Smooth muscle cell (in vitro differentiated cells): ENCODE data around the gene ANXA6. TPM values are rescaled to one million over a fixed set of nuclear protein-coding genes. Genes with fewer than 3 reads are reported as not detected.
A peak's percentile ranks its signal among the peaks of the same experiment; 100 is the strongest.

ENCODE experiments used
- DNase-seq: peaks from one replicate; lab custom pipeline; 2025; ENCODE audit not compliant: unreplicated experiment; lab: John Stamatoyannopoulos, UW
- H2AFZ ChIP-seq: fragments of 200-600 bp; sonication (generic); 2 replicates; pipeline ENCODE4 v1.6.0; 2016; ENCODE audit warnings: antibody characterized with exemption, low read depth, mild to moderate bottlenecking
- H3F3A ChIP-seq: fragments of 200-600 bp; sonication (generic); 2 replicates; pipeline ENCODE4 v1.6.0; 2017; ENCODE audit warnings: antibody characterized with exemption, low read depth
- H3K27ac ChIP-seq: fragments of 200-600 bp; sonication (generic); 2 replicates; pipeline ENCODE4 v1.5.1; 2016; ENCODE audit warnings: low read depth, mild to moderate bottlenecking
- H3K27me3 ChIP-seq: fragments of 200-600 bp; sonication (generic); 2 replicates; pipeline ENCODE4 v1.6.1; 2016; ENCODE audit warnings: low read depth, mild to moderate bottlenecking
- H3K36me3 ChIP-seq: fragments of 200-600 bp; sonication (generic); 2 replicates; pipeline ENCODE4 v1.5.1; 2016; ENCODE audit warnings: low read depth
- H3K4me1 ChIP-seq: fragments of 200-600 bp; sonication (generic); 2 replicates; pipeline ENCODE4 v1.5.1; 2016; ENCODE audit warnings: low read depth
- H3K4me2 ChIP-seq: fragments of 200-600 bp; sonication (generic); 2 replicates; pipeline ENCODE4 v1.6.0; 2016; ENCODE audit warnings: mild to moderate bottlenecking
- H3K4me3 ChIP-seq: fragments of 200-600 bp; sonication (generic); 2 replicates; pipeline ENCODE4 v1.5.1; 2016; ENCODE audit warnings: mild to moderate bottlenecking
- H3K79me2 ChIP-seq: fragments of 200-600 bp; sonication (generic); 2 replicates; pipeline ENCODE4 v1.6.0; 2016; ENCODE audit warnings: low read depth, mild to moderate bottlenecking
- H3K9ac ChIP-seq: fragments of 200-600 bp; sonication (generic); 2 replicates; pipeline ENCODE4 v1.6.0; 2016; ENCODE audit warnings: low read depth
- H3K9me3 ChIP-seq: fragments of 200-600 bp; sonication (generic); replicated peaks from 2 replicates; pipeline ENCODE4 v1.5.1; 2016; ENCODE audit warnings: low read depth
- H4K20me1 ChIP-seq: fragments of 200-600 bp; sonication (generic); 2 replicates; pipeline ENCODE4 v1.6.0; 2016; ENCODE audit warnings: low read depth
- WGBS: methylation state at CpG from one replicate; pipeline ENCODE4 v1.1.7; 2016; ENCODE audit warnings: low lambda C conversion rate; 5-methylcytosine and 5-hydroxymethylcytosine counted together
- polyA plus RNA-seq: library from polyadenylated mRNA; unstranded; fragments of >200 nt; fragmentation: Nextera tagmentation; extraction: Ambion mirVana; gene quantifications from 2 replicates; pipeline ENCODE4 v1.2.1, GENCODE V29; 2016
- total RNA-seq: library from RNA; depleted of rRNA; stranded (reverse); fragments of >200 nt; gene quantifications from 2 replicates; pipeline ENCODE4 v1.2.3, GENCODE V29; 2014
- TF ChIP-seq, protein P1 (sequence below): fragments of 200-600 bp; sonication (generic); IDR thresholded peaks from 2 replicates; pipeline ENCODE4 v1.5.1; 2017; ENCODE audit warnings: borderline replicate concordance, mild to moderate bottlenecking, antibody characterized with exemption; ENCODE audit not compliant: insufficient read depth, poor library complexity, severe bottlenecking

The ANXA6 gene
- total and polyA plus RNA-seq, 2 experiments from 2014 or later: 264 to 279 TPM

DNA sequence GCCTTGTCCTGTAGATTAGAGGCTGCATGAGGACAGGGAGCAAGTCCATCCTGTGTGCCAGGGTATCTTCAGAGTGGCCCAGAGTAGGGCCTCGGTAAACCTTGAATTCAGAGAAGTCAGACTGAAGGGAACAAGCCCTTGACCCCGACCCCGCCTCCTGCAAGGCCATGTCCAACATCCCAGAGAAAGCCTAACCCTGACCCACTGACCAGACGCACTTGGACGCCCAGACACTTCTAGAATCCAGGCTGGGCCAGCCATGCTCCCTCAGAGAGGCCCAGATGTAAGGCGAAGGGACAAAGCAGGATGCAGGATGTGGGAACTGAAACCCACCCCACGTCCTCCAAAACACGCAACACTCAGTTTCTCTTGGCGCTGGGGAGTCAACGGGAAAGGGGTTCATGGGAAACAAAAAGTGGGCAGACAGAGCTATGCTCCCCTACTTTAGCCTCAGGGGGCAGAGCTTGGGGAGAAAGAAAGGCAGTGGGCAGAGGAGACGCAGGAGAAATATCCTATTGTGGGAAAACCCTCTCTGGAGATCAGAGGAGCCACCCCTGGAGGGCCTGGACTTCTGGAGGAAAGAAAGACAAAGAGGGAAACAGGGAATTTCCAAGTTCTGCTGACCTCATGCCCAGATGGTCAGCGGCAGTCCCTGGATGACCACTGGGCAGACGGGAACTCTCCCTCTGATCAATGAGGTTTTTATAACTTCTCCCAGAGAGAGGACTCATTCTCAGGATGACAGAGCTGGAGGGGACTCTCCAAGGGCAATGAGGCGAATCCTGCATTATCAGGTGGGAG lies 89.7 kb downstream of the ANXA6 start:
- TF ChIP-seq, protein P1, sequence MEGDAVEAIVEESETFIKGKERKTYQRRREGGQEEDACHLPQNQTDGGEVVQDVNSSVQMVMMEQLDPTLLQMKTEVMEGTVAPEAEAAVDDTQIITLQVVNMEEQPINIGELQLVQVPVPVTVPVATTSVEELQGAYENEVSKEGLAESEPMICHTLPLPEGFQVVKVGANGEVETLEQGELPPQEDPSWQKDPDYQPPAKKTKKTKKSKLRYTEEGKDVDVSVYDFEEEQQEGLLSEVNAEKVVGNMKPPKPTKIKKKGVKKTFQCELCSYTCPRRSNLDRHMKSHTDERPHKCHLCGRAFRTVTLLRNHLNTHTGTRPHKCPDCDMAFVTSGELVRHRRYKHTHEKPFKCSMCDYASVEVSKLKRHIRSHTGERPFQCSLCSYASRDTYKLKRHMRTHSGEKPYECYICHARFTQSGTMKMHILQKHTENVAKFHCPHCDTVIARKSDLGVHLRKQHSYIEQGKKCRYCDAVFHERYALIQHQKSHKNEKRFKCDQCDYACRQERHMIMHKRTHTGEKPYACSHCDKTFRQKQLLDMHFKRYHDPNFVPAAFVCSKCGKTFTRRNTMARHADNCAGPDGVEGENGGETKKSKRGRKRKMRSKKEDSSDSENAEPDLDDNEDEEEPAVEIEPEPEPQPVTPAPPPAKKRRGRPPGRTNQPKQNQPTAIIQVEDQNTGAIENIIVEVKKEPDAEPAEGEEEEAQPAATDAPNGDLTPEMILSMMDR: no peak
- H3K9ac ChIP-seq: no peak overlapping the region
- peaks cover 91% of the 10 kb centered on the region for H3K79me2 ChIP-seq
- H3K4me1 ChIP-seq: peaks cover 7% of the 10 kb centered on the region
- no peak overlapping the region for H2AFZ ChIP-seq
- no peaks in the 10 kb centered on the region for H3K36me3 ChIP-seq
- no peaks in the 10 kb centered on the region for H3K27me3 ChIP-seq
- WGBS: 94% methylated on average over 14 of the region's 14 CpGs
- H3F3A ChIP-seq: no peaks in the 10 kb centered on the region
- DNase-seq: no peak
- no peak overlapping the region for H3K4me2 ChIP-seq
- H3K27ac ChIP-seq: peak overlapping the region; percentile 9
- H3K9me3 ChIP-seq: no peaks in the 10 kb centered on the region
- no peak overlapping the region for H3K4me3 ChIP-seq
- peaks cover 79% of the 10 kb centered on the region for H4K20me1 ChIP-seq

DNA sequence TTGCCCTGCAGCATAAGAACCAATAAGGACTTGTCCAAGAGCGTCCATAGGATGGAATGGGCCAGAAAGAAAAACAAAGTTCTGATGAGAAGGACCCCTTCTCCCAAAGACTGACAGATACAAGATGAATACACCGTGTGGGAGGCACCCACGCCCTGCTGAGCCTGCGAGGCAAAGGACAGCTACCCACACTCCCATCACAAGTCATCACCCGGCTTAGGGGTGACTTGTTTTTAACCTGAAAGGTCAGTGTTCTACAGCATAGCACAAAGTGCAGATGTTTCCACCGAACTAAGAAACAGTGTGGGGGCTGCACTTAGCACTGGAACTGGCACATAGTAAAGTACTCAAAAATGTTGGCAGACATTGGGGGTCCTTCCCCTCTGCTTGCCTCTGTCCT lies 90.7 kb downstream of the ANXA6 start:
- Histone ChIP-seq H3K4me3 (no peak overlapping the region), H3K4me2 (no peak overlapping the region), H3K9ac (no peak overlapping the region), H2AFZ (no peak overlapping the region), H3K4me1 (peaks cover 7% of the 10 kb centered on the region), H3K79me2 (peaks cover 82% of the 10 kb centered on the region), H3K27me3 (no peaks in the 10 kb centered on the region), H4K20me1 (peaks cover 79% of the 10 kb centered on the region), H3K27ac (no peak overlapping the region), H3K36me3 (peaks cover 2% of the 10 kb centered on the region), H3K9me3 (no peaks in the 10 kb centered on the region), H3F3A (no peaks in the 10 kb centered on the region)
- TF ChIP-seq, protein P1: no peak
- 81% methylated on average over 6 of the region's 6 CpGs for WGBS
- DNase-seq: no peak

DNA sequence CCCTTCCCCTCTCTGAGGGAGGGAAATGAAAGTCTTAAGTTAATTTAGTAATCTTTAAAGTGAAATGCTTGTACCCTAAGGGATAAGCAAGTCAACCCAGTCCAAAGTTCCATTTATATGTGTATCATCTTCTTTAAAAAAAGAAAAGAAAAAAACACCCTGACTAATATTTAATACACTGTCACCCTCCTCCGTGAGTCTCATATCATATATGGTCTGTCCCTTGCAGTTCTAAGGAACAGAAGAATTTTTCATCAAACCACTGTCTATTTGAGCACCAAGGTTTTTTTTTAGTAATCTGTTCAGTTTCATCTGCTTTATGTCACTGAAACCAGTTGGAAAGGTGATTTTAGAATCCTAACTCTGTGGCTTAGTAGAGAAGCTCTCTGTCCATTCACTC lies 92.0 kb downstream of the ANXA6 start:
- H2AFZ ChIP-seq: no peak overlapping the region
- peaks cover 77% of the 10 kb centered on the region for H4K20me1 ChIP-seq
- 81% methylated on average over 1 of the region's 1 CpG for WGBS
- H3K79me2 ChIP-seq: peaks cover 69% of the 10 kb centered on the region
- H3K36me3 ChIP-seq: peaks cover 6% of the 10 kb centered on the region
- no peaks in the 10 kb centered on the region for H3K9me3 ChIP-seq
- no peak overlapping the region for H3K9ac ChIP-seq
- no peaks in the 10 kb centered on the region for H3F3A ChIP-seq
- TF ChIP-seq, protein P1: no peak
- H3K4me2 ChIP-seq: no peak overlapping the region
- H3K27ac ChIP-seq: no peak overlapping the region
- H3K4me1 ChIP-seq: peaks cover 7% of the 10 kb centered on the region
- H3K27me3 ChIP-seq: no peaks in the 10 kb centered on the region
- DNase-seq: no peak
- no peak overlapping the region for H3K4me3 ChIP-seq
